B cell (primary cell): ENCODE data around the gene ZNF496.

ENCODE experiments used
- EZH2 ChIP-seq: IDR thresholded peaks from 2 replicates; pipeline ENCODE4 v1.6.1; 2012; ENCODE audit warnings: borderline replicate concordance, low read depth, mild to moderate bottlenecking, moderate library complexity, low read length; ENCODE audit not compliant: insufficient read depth, poor library complexity, severe bottlenecking
- TF ChIP-seq, protein P1 (sequence below): fragments of 200-600 bp; IDR thresholded peaks from one replicate; pipeline ENCODE4 v1.8.0; 2022; ENCODE audit warnings: antibody characterized with exemption, mild to moderate bottlenecking

DNA sequence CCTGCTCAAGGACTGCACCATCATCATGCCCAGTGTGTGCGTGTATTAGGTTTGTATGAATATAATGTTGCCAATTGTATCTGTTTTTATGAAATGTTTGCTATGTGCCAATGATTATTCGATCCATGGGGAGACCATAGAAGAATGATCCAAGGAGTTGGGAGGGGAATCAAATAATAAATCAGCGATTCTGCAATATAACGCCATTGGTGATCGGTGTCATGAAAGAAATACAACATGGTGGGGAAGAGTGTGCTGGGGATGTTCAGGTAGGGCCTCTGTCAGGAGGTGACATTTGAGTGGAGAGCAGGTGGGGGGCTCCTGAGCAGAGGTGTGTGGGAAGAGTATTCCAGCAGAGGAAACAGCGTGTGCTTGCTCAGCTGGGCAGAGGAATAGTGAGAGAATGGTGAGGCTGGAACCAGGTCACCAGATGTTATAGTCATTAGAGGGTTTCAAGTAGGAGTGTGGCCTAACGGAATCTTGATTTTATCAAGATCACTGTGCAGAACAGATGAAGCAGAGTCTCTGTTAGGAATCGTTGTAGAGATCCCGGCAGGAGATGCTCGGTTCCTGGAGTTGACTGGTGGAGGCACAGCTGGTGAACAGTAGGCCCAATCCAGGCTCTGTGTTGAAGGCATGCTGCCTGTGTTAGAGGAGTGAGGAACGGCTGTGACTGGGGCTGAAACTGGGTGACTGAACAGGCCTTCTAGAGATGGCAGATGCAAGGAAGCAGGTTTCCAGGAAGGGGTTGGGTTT, 2.9 kb upstream of the ZNF496 start:
- TF ChIP-seq, protein P1, sequence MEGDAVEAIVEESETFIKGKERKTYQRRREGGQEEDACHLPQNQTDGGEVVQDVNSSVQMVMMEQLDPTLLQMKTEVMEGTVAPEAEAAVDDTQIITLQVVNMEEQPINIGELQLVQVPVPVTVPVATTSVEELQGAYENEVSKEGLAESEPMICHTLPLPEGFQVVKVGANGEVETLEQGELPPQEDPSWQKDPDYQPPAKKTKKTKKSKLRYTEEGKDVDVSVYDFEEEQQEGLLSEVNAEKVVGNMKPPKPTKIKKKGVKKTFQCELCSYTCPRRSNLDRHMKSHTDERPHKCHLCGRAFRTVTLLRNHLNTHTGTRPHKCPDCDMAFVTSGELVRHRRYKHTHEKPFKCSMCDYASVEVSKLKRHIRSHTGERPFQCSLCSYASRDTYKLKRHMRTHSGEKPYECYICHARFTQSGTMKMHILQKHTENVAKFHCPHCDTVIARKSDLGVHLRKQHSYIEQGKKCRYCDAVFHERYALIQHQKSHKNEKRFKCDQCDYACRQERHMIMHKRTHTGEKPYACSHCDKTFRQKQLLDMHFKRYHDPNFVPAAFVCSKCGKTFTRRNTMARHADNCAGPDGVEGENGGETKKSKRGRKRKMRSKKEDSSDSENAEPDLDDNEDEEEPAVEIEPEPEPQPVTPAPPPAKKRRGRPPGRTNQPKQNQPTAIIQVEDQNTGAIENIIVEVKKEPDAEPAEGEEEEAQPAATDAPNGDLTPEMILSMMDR: no peak
- no peak for TF ChIP-seq EZH2
